Gastroesophageal sphincter (tissue), 4 donors: ENCODE results near the gene TSPAN4. TPM values are rescaled to one million over a fixed set of nuclear protein-coding genes. Genes with fewer than 3 reads are reported as not detected.

ENCODE experiments used
- ATAC-seq: fragments of 150-250 bp; one replicate; pipeline ENCODE4 v1.9.1; 2016; ENCODE audit warnings: mild to moderate bottlenecking, moderate library complexity
- H3K27ac ChIP-seq, 4 donors: fragments of 200-600 bp; sonication (generic) in 3 of 4; 1 replicate in 3 of 4; 2 replicates in 1 of 4; pipeline ENCODE4 v1.5.1; 2016 to 2019
- H3K27me3 ChIP-seq: fragments of 200-600 bp; sonication (generic); one replicate; pipeline ENCODE4 v1.5.1; 2019
- H3K36me3 ChIP-seq, 2 donors: fragments of 200-600 bp; sonication (generic); one replicate each; pipeline ENCODE4 v1.5.1; 2019; ENCODE audit warnings: control low read depth in 1 of 2
- H3K4me1 ChIP-seq, 3 donors: fragments of 200-600 bp; sonication (generic); 1 replicate in 2 of 3; 2 replicates in 1 of 3; pipeline ENCODE4 v1.5.1; 2016 to 2019; ENCODE audit warnings: control low read depth in 2 of 3
- H3K4me3 ChIP-seq, 2 donors: fragments of 200-600 bp; sonication (generic); one replicate each; pipeline ENCODE4 v1.5.1; 2019; ENCODE audit warnings: mild to moderate bottlenecking in 1 of 2, moderate library complexity in 1 of 2
- H3K9me3 ChIP-seq, 3 donors: fragments of 200-600 bp; sonication (generic); one replicate each; pipeline ENCODE4 v1.5.1; 2017 to 2019; ENCODE audit warnings: control low read depth in 2 of 3
- CTCF ChIP-seq, 4 experiments: fragments of 200-600 bp in 2 of 4; fragments of 450-650 bp in 2 of 4; sonication (generic) in 1 of 4; IDR thresholded peaks; one replicate each; pipeline ENCODE4 v1.5.1; 2017 to 2019; ENCODE audit warnings: antibody characterized with exemption in 4 of 4, mild to moderate bottlenecking in 2 of 4, moderate library complexity in 2 of 4
- EP300 ChIP-seq: sonication (generic); formaldehyde crosslinking; IDR thresholded peaks from one replicate; pipeline ENCODE4 v1.6.1; 2017; ENCODE audit warnings: antibody characterized with exemption, mild to moderate bottlenecking
- POLR2A ChIP-seq, 2 donors: fragments of 450-650 bp; IDR thresholded peaks; one replicate each; pipeline ENCODE4 v1.6.1; 2017; ENCODE audit warnings: antibody characterized with exemption in 2 of 2, mild to moderate bottlenecking in 2 of 2, moderate library complexity in 1 of 2
- POLR2AphosphoS5 ChIP-seq: sonication (generic); formaldehyde crosslinking; IDR thresholded peaks from one replicate; pipeline ENCODE4 v1.6.1; 2017; ENCODE audit warnings: antibody characterized with exemption
- whole genome bisulfite sequencing, 2 donors: methylation state at CpG; one replicate each; pipeline ENCODE4 v1.1.5; 2018; ENCODE audit warnings: low coverage in 1 of 2; 5-methylcytosine and 5-hydroxymethylcytosine counted together
- total RNA-seq, 4 donors: library from RNA; depleted of rRNA; stranded (reverse); fragments of >200 nt; gene quantifications; one replicate each; pipeline ENCODE4 v1.1.0, GENCODE V29; 2016

TSPAN4 gene
- total RNA-seq, 4 donors from 2014 or later, result 66.5 to 115 (median 112) TPM

GRCh38 chr11:854601-855329 is 12.1 kb downstream of the TSPAN4 start:
- Histone ChIP-seq H3K4me1 (peaks cover 0 to 85% (median 22%) of the 10 kb centered on the region in 3 donors), H3K27ac (no peak overlapping the region), H3K27me3 (no peaks in the 10 kb centered on the region), H3K4me3 (no peak overlapping the region), H3K36me3 (peaks cover 0 to 44% of the 10 kb centered on the region in 2 donors), H3K9me3 (no peaks in the 10 kb centered on the region)
- no peak for TF ChIP-seq POLR2AphosphoS5
- no peak for TF ChIP-seq POLR2A (IDR thresholded peaks at IDR 0.05)
- no peak for TF ChIP-seq CTCF (IDR thresholded peaks at IDR 0.05)
- TF ChIP-seq EP300, result no peak
- WGBS, 2 donors, result no CpG with 5 or more reads among the region's 20 CpGs
- no peak for ATAC-seq

GRCh38 chr11:855330-855674 is 12.7 kb downstream of the TSPAN4 start:
- Histone ChIP-seq H3K27me3 (no peaks in the 10 kb centered on the region), H3K9me3 (no peaks in the 10 kb centered on the region), H3K36me3 (peaks cover 0 to 41% of the 10 kb centered on the region in 2 donors), H3K4me1 (peaks cover 0 to 85% (median 23%) of the 10 kb centered on the region in 3 donors), H3K4me3 (no peak overlapping the region), H3K27ac (no peak overlapping the region)
- TF ChIP-seq POLR2AphosphoS5, result no peak
- no peak for TF ChIP-seq CTCF (IDR thresholded peaks at IDR 0.05)
- TF ChIP-seq EP300, result no peak
- no peak for TF ChIP-seq POLR2A (IDR thresholded peaks at IDR 0.05)
- no peak for ATAC-seq
- no CpG with 5 or more reads among the region's 7 CpGs for WGBS, 2 donors

- Histone ChIP-seq H3K4me3 (no peak overlapping the region), H3K36me3 (peaks cover 0 to 39% of the 10 kb centered on the region in 2 donors), H3K4me1 (peaks cover 0 to 85% (median 19%) of the 10 kb centered on the region in 3 donors), H3K27ac (no peak overlapping the region), H3K9me3 (no peaks in the 10 kb centered on the region), H3K27me3 (no peaks in the 10 kb centered on the region)
- 67 to 83% methylated on average over 1 of the region's 12 CpGs for WGBS, 2 donors
- TF ChIP-seq EP300, result no peak
- no peak for TF ChIP-seq CTCF (IDR thresholded peaks at IDR 0.05)
- ATAC-seq, result no peak
Observed at GRCh38 chr11:855796-856195, 13.1 kb downstream of the TSPAN4 start.

- no peak overlapping the region for H3K4me3 ChIP-seq
- TF ChIP-seq EP300, result no peak
- no peak for TF ChIP-seq CTCF (IDR thresholded peaks at IDR 0.05)
- no peak for TF ChIP-seq POLR2AphosphoS5
- TF ChIP-seq POLR2A (IDR thresholded peaks at IDR 0.05), result no peak
- H3K4me1 ChIP-seq, result peaks cover 0 to 85% (median 17%) of the 10 kb centered on the region in 3 donors
- ATAC-seq, result no peak
- H3K27ac ChIP-seq, result no peak overlapping the region
- H3K27me3 ChIP-seq, result no peaks in the 10 kb centered on the region
- H3K36me3 ChIP-seq, result peaks cover 0 to 39% of the 10 kb centered on the region in 2 donors
- WGBS, 2 donors, result 67 to 83% methylated on average over 1 of the region's 8 CpGs
- H3K9me3 ChIP-seq, result no peaks in the 10 kb centered on the region
Observed at GRCh38 chr11:856397-856796, 13.7 kb downstream of the TSPAN4 start.

- peaks cover 0 to 40% of the 10 kb centered on the region in 2 donors for H3K36me3 ChIP-seq
- TF ChIP-seq POLR2AphosphoS5, result no peak
- TF ChIP-seq POLR2A (IDR thresholded peaks at IDR 0.05), result no peak
- no peak for TF ChIP-seq CTCF (IDR thresholded peaks at IDR 0.05)
- no peak for ATAC-seq
- no peak overlapping the region for H3K27ac ChIP-seq
- WGBS, 2 donors, result 71 to 88% methylated on average over 12 to 15 of the region's 27 CpGs
- H3K9me3 ChIP-seq, result no peaks in the 10 kb centered on the region
- peaks cover 0 to 79% (median 19%) of the 10 kb centered on the region in 3 donors for H3K4me1 ChIP-seq
- no peaks in the 10 kb centered on the region for H3K27me3 ChIP-seq
- H3K4me3 ChIP-seq, result no peak overlapping the region
Observed at GRCh38 chr11:858053-858761, 15.6 kb downstream of the TSPAN4 start.
